MCF 10A (cell line): ENCODE measurements around the gene LYPLAL1. TPM values are rescaled to one million over a fixed set of nuclear protein-coding genes. Genes with fewer than 3 reads are reported as not detected.

Source experiments
- Bru-seq: library from RNA; stranded (reverse); fragments of 400-500 nt; gene quantifications from one replicate; lab custom pipeline; 2021; lab: Mats Ljungman, UMichigan
- BruChase-seq, 2 experiments: library from RNA; stranded (reverse); fragments of 400-500 nt; gene quantifications; one replicate each; lab custom pipeline; 2021; lab: Mats Ljungman, UMichigan
- BruUV-seq: library from RNA; stranded (reverse); fragments of 400-500 nt; replicated peaks from 2 replicates; lab custom pipeline; 2021; lab: Mats Ljungman, UMichigan
- CTCF ChIA-PET: fragments of 300-600 bp; sonication (Branson Sonifier 250); formaldehyde crosslinking; extraction: SDS; loops from one replicate; lab custom pipeline; 2021; ENCODE audit warnings: antibody characterized with exemption, inconsistent platforms; lab: Yijun Ruan, JAX
- POLR2A ChIA-PET: fragments of 300-600, 350-650 bp; sonication (Branson Sonifier 250); formaldehyde crosslinking; extraction: SDS; loops from one replicate; lab custom pipeline; 2020; ENCODE audit warnings: antibody characterized with exemption, inconsistent platforms; lab: Yijun Ruan, JAX
- DNase-seq: peaks from one replicate; pipeline ENCODE4 v3.0.0-alpha.2; 2018; ENCODE audit not compliant: unreplicated experiment
- H3K27ac Mint-ChIP-seq: one replicate; pipeline ENCODE4 v1.8.0; 2022; ENCODE audit warnings: mild to moderate bottlenecking, low read depth, mixed read lengths; ENCODE audit not compliant: unreplicated experiment
- H3K27me3 Mint-ChIP-seq: one replicate; pipeline ENCODE4 v1.8.0; 2022; ENCODE audit warnings: mixed read lengths; ENCODE audit not compliant: insufficient read depth, unreplicated experiment
- H3K36me3 Mint-ChIP-seq: one replicate; pipeline ENCODE4 v1.8.0; 2022; ENCODE audit warnings: mild to moderate bottlenecking, moderate library complexity, mixed read lengths; ENCODE audit not compliant: insufficient read depth, unreplicated experiment
- H3K4me1 Mint-ChIP-seq: one replicate; pipeline ENCODE4 v1.8.0; 2022; ENCODE audit warnings: mixed read lengths; ENCODE audit not compliant: insufficient read depth, unreplicated experiment
- H3K4me3 Mint-ChIP-seq: one replicate; pipeline ENCODE4 v1.8.0; 2022; ENCODE audit warnings: mild to moderate bottlenecking, moderate library complexity, mixed read lengths; ENCODE audit not compliant: unreplicated experiment
- H3K9me3 Mint-ChIP-seq: one replicate; pipeline ENCODE4 v1.8.0; 2022; ENCODE audit warnings: mixed read lengths; ENCODE audit not compliant: unreplicated experiment
- intact Hi-C: fragments of 100-400 bp; cut with micrococcal nuclease; formaldehyde crosslinking; loops from 2 replicates; pipeline ENCODE4 v1.14.1; 2022
- long read RNA-seq: library from polyadenylated mRNA; stranded (forward); transcript quantifications from one replicate; pipeline ENCODE4 v2.0.0, GENCODE V29; 2022
- total RNA-seq: library from RNA; stranded (reverse); gene quantifications from 2 replicates; pipeline ENCODE4 v1.2.3, GENCODE V29; 2022
- TF ChIP-seq, protein P1 (sequence below): fragments of 200-600 bp; IDR thresholded peaks from one replicate; pipeline ENCODE4 v1.8.0; 2022; ENCODE audit warnings: antibody characterized with exemption, mild to moderate bottlenecking; ENCODE audit not compliant: unreplicated experiment

Gene LYPLAL1
- total RNA-seq (59.8 and 69.0 TPM in 2 replicates), Bru-seq, nascent RNA (percentile 97 among the genes with signal in this experiment), BruChase-seq, experiment 1, labeled RNA remaining after a 6-hour chase (percentile 86 among the genes with signal in this experiment), BruChase-seq, experiment 2, labeled RNA remaining after a 2-hour chase (percentile 98 among the genes with signal in this experiment)
- long read RNA-seq, transcript LYPLAL1-202 (5 exons, 1,898 nt) = major isoform, 56 of 109 reads
- long read RNA-seq, transcript LYPLAL1-201 (5 exons, 1,819 nt) = minor isoform, 20 of 109 reads
- long read RNA-seq, transcript LYPLAL1-203 (4 exons, 1,703 nt) = minor isoform, 18 of 109 reads
- long read RNA-seq, partial matches to known transcripts = 1 of 109 reads
- long read RNA-seq, other reads (novel, unspliced or antisense) = 9 of 109 reads

DNA sequence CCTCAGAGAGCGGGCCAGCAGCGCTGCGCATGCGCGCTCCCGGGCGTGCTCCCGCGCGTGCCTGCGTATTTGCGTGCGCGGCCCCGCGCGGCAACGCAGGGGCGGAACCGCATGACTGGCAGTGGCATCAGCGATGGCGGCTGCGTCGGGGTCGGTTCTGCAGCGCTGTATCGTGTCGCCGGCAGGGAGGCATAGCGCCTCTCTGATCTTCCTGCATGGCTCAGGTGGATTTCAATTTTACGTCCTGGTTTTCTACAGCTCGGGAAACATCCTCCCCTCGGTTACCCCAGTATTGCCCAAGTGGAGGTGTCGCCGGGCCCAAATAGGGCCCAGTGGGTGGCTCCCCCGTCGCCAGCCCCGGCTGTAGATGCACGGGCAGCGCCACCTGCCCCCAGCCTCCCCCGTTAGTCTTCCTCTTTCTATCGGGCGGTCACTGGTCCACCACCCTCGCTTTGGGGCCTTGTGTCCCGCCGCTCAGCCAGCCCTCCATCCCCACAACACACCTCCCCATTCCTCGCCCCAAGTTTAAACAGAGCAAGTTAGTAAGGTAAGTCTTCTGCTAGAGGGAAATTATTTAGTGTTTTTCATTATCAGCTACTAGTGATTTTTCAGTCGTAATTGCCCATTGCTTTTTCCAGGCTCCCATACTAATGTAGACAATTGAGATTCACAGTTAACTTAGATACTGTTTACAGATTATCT, at the start of gene LYPLAL1:
Gene LYPLAL1, plus strand, starts transcription at position 121 of the 702 bp plus-strand sequence. Its CDS starts 13 bp downstream, at position 134.
- TF ChIP-seq, protein P1, sequence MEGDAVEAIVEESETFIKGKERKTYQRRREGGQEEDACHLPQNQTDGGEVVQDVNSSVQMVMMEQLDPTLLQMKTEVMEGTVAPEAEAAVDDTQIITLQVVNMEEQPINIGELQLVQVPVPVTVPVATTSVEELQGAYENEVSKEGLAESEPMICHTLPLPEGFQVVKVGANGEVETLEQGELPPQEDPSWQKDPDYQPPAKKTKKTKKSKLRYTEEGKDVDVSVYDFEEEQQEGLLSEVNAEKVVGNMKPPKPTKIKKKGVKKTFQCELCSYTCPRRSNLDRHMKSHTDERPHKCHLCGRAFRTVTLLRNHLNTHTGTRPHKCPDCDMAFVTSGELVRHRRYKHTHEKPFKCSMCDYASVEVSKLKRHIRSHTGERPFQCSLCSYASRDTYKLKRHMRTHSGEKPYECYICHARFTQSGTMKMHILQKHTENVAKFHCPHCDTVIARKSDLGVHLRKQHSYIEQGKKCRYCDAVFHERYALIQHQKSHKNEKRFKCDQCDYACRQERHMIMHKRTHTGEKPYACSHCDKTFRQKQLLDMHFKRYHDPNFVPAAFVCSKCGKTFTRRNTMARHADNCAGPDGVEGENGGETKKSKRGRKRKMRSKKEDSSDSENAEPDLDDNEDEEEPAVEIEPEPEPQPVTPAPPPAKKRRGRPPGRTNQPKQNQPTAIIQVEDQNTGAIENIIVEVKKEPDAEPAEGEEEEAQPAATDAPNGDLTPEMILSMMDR = no peak
- peak; percentile 93 for DNase-seq
- intact Hi-C loops = loop anchor here (2.0 to 10.0 kb wide), 3 partner anchors 85 to 829 kb away; partner anchors contain the start of gene TGFB2
- Mint-ChIP-seq H3K4me1 (peaks cover 37% of the 10 kb centered on the region), H3K27me3 (no peaks in the 10 kb centered on the region), H3K36me3 (peaks cover 12% of the 10 kb centered on the region), H3K4me3 (peak within 1 kb of the TSS; percentile 93), H3K9me3 (no peaks in the 10 kb centered on the region), H3K27ac (peak within 1 kb of the TSS; percentile 84)
- TSS peak; percentile 42 for BruUV-seq
- POLR2A ChIA-PET = interaction anchor here (0.5 to 5.3 kb wide), 39 partner anchors 10 to 889 kb away, joined by 3 to 93 read pairs (median 4); partner anchors contain the start of genes RRP15 and TGFB2
- CTCF ChIA-PET = interaction anchor here (0.6 to 1.6 kb wide), 11 partner anchors 12 to 844 kb away, joined by 3 to 8 read pairs (median 3); no protein-coding TSS in a partner anchor

DNA sequence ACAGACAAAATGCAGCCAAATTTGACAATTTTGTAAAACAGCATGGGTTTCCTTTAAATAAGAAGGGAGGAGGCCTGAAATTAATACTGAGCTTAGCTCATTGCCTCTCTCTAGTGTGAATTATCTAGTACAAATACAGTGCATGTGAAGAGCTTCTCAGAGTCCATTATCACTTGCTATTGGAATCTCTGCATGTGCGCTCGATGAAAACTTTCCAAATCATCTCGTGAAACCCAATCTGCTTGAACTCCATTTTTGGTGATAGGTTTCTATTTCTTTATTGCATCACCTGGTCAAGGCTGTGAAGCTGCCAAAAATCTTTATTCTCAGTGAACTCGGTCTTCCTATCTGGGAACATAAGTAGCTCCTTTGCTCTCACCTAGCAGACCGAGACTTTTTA, 49.5 kb upstream of the LYPLAL1 start:
- Mint-ChIP-seq H3K9me3 (no peaks in the 10 kb centered on the region), H3K27me3 (no peaks in the 10 kb centered on the region), H3K27ac (no peak overlapping the region), H3K36me3 (no peaks in the 10 kb centered on the region), H3K4me3 (no peak overlapping the region), H3K4me1 (peaks cover 22% of the 10 kb centered on the region)
- ChIA-PET CTCF (interaction anchor here (0.5 to 0.9 kb wide), 4 partner anchors 14 to 331 kb away, joined by 3 read pairs; no protein-coding TSS in a partner anchor), POLR2A (interaction anchor here (1.2 kb wide), 1 partner anchor 50 kb away, joined by 3 read pairs; the partner anchor contains the start of gene LYPLAL1)
- intact Hi-C loops = no loop called here
- no peak for DNase-seq
- TF ChIP-seq, protein P1 = no peak
- BruUV-seq = no TSS peak

DNA sequence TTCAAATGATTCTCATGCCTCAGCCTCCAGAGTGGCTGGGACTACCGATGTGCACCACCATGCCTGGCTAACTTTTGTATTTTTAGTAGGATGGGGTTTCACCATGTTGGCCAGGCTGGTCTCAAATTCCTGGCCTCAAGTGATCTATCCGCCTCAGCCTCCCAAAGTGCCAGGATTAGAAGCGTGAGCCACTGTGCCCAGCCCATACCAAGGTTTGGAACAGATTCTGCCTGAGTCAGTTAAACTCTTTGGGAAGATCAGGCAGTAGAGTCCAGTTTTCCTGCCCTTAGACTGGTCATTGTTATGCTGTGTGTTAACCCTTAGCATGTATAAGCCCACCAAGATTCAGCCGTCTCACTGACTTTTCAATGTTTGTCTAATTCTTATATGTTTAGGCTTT, 48.3 kb upstream of the LYPLAL1 start:
- intact Hi-C loops = no loop called here
- ChIA-PET CTCF (no interaction called here), POLR2A (interaction anchor here (0.6 kb wide), 1 partner anchor 51 kb away, joined by 4 read pairs; no protein-coding TSS in a partner anchor)
- H3K9me3 Mint-ChIP-seq = no peaks in the 10 kb centered on the region
- H3K27me3 Mint-ChIP-seq = no peaks in the 10 kb centered on the region
- BruUV-seq = no TSS peak
- H3K36me3 Mint-ChIP-seq = no peaks in the 10 kb centered on the region
- H3K4me1 Mint-ChIP-seq = peaks cover 11% of the 10 kb centered on the region
- no peak overlapping the region for H3K27ac Mint-ChIP-seq
- TF ChIP-seq, protein P1 = no peak
- H3K4me3 Mint-ChIP-seq = no peak overlapping the region
- no peak for DNase-seq
